ENCODE measurements around the gene NRDC.
"Not testable (repeated sequence)": the region's sequence is repeated elsewhere in the genome, so short reads cannot be mapped to it uniquely, and the experiment has no call there.

NRDC gene

GRCh38 chr1:51842261-51842660 is 36.3 kb downstream of the NRDC start:
- DNase-seq: peak in 2 of 3 experiments; percentile 11 to 66

- no peak for DNase-seq
Observed at GRCh38 chr1:51840743-51841461, 37.6 kb downstream of the NRDC start.

GRCh38 chr1:51840182-51840581 is 38.3 kb downstream of the NRDC start:
- DNase-seq: no peak

- DNase-seq: no peak
Observed at GRCh38 chr1:51839094-51839493, 39.4 kb downstream of the NRDC start.

GRCh38 chr1:51837243-51837642 is 41.3 kb downstream of the NRDC start:
- DNase-seq: no peak

- DNase-seq: no peak
Observed at GRCh38 chr1:51833700-51834099, 44.8 kb downstream of the NRDC start.

GRCh38 chr1:51829058-51829457 is 49.5 kb downstream of the NRDC start:
- DNase-seq: peak in 1 of 3 experiments; percentile 11

GRCh38 chr1:51819810-51820209 is 58.7 kb downstream of the NRDC start:
- DNase-seq: no peak

GRCh38 chr1:51819021-51819420 is 59.5 kb downstream of the NRDC start:
- not testable (repeated sequence) for DNase-seq

GRCh38 chr1:51818487-51818886 is 60.0 kb downstream of the NRDC start:
- DNase-seq: no peak

GRCh38 chr1:51814513-51814912 is 64.0 kb downstream of the NRDC start:
- DNase-seq: no peak

GRCh38 chr1:51799372-51799771 is 79.2 kb downstream of the NRDC start:
- no peak for DNase-seq

GRCh38 chr1:51794868-51795267 is 83.7 kb downstream of the NRDC start:
- DNase-seq: no peak

GRCh38 chr1:51794260-51794659 is 84.3 kb downstream of the NRDC start:
- no peak for DNase-seq

- DNase-seq: no peak
Observed at GRCh38 chr1:51792864-51793263, 85.7 kb downstream of the NRDC start.

GRCh38 chr1:51791888-51792287 is 86.6 kb downstream of the NRDC start:
- no peak for DNase-seq

GRCh38 chr1:51790385-51790784 is 88.1 kb downstream of the NRDC start:
- no peak for DNase-seq

GRCh38 chr1:51789342-51789741 is 89.2 kb downstream of the NRDC start:
- no peak for DNase-seq

GRCh38 chr1:51788938-51789337 is 89.6 kb downstream of the NRDC start:
- DNase-seq: no peak

- no peak for DNase-seq
Observed at GRCh38 chr1:51784997-51785421, 93.5 kb downstream of the NRDC start.

GRCh38 chr1:51780927-51781326 is 97.6 kb downstream of the NRDC start:
- no peak for DNase-seq

GRCh38 chr1:51776408-51776807 is 102.1 kb downstream of the NRDC start:
- DNase-seq: no peak

- peak; percentile 5 to 70 (median 29) for DNase-seq
Observed at GRCh38 chr1:51768971-51769588, 109.4 kb downstream of the NRDC start.

- no peak for DNase-seq
Observed at GRCh38 chr1:51761351-51761750, 117.2 kb downstream of the NRDC start.

- no peak for DNase-seq
Observed at GRCh38 chr1:51760872-51761271, 117.7 kb downstream of the NRDC start.

Data from NCI-H1417 (cell line).